GM12864 (cell line): ENCODE data around the gene ACTRT2.

Experiments
- DNase-seq: peaks from one replicate; pipeline ENCODE4 v3.0.0-alpha.2; 2011; ENCODE audit warnings: low read depth
- H3K4me3 ChIP-seq: 2 replicates; pipeline ENCODE4 v1.5.1; 2011; ENCODE audit warnings: mild to moderate bottlenecking, low read depth, low read length, control low read depth
- TF ChIP-seq, protein P1 (sequence below): IDR thresholded peaks from 2 replicates; pipeline ENCODE4 v1.5.1; 2011; ENCODE audit warnings: low read depth, mild to moderate bottlenecking, moderate library complexity, low read length, control low read depth, inconsistent platforms; ENCODE audit errors: missing control alignments

Gene ACTRT2

DNA sequence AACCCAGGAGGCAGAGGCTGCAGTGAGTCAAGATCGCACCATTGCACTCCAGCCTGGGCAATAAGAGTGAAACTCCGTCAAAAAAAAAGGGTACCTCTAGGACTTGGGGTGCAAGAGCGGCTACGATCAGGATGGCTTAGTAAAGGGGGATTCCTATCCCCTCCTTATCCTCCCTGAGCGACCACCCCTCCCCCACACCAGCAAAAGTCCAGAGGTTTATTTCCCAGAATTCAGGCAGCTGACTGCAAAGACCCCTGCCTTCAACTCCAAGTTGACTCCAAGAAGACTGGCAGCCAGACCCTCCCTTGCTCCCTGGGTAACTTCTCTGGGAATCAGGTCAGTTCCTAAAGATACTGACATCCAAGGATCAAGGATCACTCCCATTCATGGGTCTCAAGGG lies 35.4 kb downstream of the ACTRT2 start:
- H3K4me3 ChIP-seq, result no peak overlapping the region
- DNase-seq, result no peak
- TF ChIP-seq, protein P1, sequence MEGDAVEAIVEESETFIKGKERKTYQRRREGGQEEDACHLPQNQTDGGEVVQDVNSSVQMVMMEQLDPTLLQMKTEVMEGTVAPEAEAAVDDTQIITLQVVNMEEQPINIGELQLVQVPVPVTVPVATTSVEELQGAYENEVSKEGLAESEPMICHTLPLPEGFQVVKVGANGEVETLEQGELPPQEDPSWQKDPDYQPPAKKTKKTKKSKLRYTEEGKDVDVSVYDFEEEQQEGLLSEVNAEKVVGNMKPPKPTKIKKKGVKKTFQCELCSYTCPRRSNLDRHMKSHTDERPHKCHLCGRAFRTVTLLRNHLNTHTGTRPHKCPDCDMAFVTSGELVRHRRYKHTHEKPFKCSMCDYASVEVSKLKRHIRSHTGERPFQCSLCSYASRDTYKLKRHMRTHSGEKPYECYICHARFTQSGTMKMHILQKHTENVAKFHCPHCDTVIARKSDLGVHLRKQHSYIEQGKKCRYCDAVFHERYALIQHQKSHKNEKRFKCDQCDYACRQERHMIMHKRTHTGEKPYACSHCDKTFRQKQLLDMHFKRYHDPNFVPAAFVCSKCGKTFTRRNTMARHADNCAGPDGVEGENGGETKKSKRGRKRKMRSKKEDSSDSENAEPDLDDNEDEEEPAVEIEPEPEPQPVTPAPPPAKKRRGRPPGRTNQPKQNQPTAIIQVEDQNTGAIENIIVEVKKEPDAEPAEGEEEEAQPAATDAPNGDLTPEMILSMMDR, result no peak

DNA sequence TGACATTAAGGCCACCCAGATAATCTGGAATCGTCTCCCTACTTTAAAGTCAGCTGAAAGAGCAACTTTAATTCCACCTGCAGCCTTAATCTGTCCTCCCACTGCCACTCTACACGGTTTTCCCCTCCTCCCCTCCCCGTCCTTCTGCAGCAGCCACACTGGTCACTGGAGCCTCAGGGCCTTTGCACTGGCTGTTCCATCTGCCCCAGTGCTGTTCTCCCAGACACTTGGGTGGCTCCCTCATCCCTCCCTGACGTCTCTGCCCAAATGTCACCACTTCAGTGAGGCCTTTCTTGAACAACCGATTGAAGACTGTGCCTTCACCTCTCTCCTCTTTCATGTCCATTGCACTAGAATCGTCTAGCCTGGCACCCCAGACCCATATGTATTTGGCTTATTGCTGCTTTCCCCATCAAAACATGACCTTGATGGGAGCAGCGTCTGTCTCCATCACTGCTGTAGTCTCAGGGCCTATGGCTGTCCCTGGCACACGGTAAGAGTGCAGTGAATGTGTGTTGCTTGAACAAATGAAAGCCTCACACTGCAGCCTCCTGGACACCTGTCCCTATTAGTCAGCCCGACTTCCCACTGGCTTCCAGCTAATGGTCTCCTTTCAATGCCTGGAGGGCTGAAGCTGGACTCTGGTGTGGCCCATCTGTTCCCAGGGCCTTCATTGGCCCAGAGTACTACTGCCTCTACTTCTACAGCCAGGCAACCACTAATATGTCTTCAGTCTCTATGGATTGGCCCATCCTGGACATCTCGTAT lies 37.2 kb downstream of the ACTRT2 start:
- TF ChIP-seq, protein P1, result no peak
- DNase-seq, result no peak
- H3K4me3 ChIP-seq, result no peak overlapping the region

DNA sequence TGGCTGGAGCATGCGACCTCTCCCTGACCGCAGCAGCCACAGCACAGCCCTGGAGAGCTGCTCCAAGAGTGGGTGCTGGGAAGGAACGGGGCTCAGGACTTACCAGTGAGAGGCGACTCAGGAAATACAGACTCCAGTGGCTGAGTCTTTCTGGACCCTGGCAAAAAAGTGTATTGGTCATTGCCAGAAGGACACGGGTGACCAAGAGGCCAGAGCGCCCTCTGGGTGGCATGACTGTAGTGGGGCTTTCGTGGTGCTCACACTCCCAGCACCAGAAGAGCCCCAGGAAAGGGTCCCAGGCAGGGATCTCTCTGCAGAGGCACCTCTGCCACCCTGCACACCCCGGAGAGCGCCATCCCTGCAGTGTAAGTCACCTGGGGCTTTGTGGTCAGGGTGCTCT lies 38.9 kb downstream of the ACTRT2 start:
- no peak for DNase-seq
- TF ChIP-seq, protein P1, result no peak
- H3K4me3 ChIP-seq, result no peak overlapping the region

DNA sequence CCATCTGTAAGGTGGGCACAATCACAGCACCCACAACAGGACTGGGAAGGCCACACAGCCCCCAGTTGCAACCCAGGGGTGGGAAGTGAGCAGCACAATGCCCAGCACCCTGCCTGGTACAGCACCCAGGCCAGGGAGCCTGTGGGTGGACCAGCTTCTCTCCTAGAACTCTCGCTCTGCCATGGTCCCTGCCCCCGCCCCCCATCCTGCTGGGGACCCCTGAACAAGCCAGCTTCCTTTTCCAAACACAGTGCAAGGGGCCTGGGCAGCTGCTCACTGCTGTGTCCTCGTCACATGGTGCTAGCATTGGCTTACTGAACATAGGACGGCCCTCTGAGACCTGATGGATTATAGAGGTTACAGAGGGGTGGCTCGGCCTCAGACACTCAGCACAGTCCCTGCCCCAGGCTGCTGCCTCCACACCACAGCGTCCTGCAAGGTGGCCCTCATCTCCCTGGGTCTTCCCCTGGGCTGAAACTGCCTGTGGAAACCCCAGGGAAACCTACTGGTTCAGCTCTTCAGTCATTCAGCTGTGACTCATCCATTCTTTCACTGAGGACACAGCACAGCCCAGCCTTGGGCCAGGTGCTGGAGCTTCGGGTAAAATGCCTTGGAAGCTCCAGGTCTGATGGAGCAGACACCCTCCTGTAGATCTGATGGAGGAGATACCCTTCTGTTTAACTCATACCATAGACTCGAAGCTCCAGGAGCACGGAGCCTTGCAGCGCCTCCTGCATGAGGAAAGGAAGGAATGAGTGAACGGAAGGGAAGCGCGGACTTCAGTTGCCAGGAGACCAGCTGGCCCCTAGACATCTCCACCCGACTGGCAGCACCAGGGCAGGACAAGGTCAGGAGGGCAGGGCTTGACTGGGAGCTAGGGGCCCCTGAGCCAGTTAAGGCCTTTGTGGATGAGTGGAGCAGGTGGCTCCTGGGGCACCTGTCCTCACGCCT lies 39.6 kb downstream of the ACTRT2 start:
- TF ChIP-seq, protein P1, result no peak
- DNase-seq, result no peak

DNA sequence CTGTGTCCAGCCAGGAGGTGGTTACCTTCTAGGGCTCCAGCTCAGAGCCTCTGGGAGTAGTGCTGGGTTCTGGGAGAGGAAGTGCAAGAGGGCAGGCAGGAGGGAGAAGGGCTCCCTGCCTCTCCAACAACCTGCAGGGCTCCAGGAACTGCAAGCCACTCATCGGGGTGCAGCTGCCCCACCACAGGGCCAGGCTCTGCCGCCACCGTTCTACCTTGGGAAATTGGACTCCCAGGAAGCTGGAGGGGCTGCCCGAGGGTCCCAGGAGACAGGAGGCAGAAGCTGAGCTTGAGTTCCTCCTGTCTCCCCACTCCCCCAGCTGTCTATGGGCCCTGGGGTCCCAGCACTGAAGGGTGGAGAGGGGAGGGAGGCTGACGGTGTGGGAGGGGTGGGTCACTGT lies 40.3 kb downstream of the ACTRT2 start:
- TF ChIP-seq, protein P1, result no peak
- DNase-seq, result no peak
- H3K4me3 ChIP-seq, result no peak overlapping the region

More for the DNA sequence above, 39.6 kb downstream of the ACTRT2 start:
- no peak overlapping the region for H3K4me3 ChIP-seq

DNA sequence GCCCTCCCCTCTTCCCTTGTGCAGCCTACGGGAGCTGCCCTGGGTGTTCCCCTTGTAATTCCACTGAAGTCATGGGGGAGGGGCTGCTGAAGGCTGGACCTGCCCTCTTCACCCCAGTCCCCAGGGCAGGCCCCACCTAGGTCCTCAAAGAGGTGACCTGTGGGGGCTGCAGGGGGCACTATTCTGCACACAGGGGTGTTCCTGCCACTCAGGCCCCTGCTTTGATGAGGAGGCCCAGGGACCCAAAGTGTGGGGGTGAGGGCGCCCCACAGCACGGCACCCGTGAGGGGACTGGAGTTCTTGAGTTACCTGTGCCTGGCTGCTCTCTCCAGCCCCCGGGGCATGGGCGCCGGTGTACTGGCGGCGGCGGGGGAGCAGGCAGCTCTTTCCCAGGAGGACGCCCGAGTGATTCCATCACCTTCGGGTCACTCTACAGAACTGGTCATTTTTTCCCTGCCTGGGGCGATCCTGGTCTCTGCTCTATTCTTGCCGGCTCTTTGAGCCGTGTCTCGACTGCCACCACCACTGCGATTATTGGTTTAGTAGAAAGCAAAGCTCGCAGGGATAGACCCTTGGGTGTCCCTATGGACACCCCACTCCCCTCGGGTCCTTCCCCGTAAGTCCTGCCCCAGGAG lies 40.8 kb downstream of the ACTRT2 start:
- DNase-seq, result no peak
- no peak overlapping the region for H3K4me3 ChIP-seq
- TF ChIP-seq, protein P1, result no peak
